OCI-LY1 (cell line): ENCODE measurements around the gene SGPP2.
"Not testable (repeated sequence)": the region's sequence is repeated elsewhere in the genome, so short reads cannot be mapped to it uniquely, and the experiment has no call there.

ENCODE experiments used
- H2AFZ ChIP-seq: fragments of 200-600 bp; sonication (generic), shearing (Covaris generic); 2 replicates; pipeline ENCODE4 v1.6.0; 2014; ENCODE audit warnings: antibody characterized with exemption, mild to moderate bottlenecking, low read length
- H3F3A ChIP-seq: fragments of 200-600 bp; sonication (generic), shearing (Covaris generic); 2 replicates; pipeline ENCODE4 v1.6.0; 2014; ENCODE audit warnings: mild to moderate bottlenecking, antibody characterized with exemption, low read length, moderate library complexity; ENCODE audit not compliant: insufficient read depth
- H3K27ac ChIP-seq: fragments of 200-600 bp; sonication (generic); 2 replicates; pipeline ENCODE4 v1.5.1; 2014; ENCODE audit warnings: low read length, mixed run types, mild to moderate bottlenecking, low read depth; ENCODE audit not compliant: poor library complexity, severe bottlenecking
- H3K27me3 ChIP-seq: fragments of 200-600 bp; sonication (generic); 2 replicates; pipeline ENCODE4 v1.6.0; 2014; ENCODE audit warnings: antibody characterized with exemption, mild to moderate bottlenecking, low read length, moderate library complexity; ENCODE audit not compliant: insufficient read depth
- H3K36me3 ChIP-seq: fragments of 200-600 bp; sonication (generic); 2 replicates; pipeline ENCODE4 v1.6.1; 2014; ENCODE audit warnings: mild to moderate bottlenecking, antibody characterized with exemption, low read length, moderate library complexity, mixed read lengths; ENCODE audit not compliant: insufficient read depth
- H3K4me1 ChIP-seq: fragments of 200-600 bp; sonication (generic); 2 replicates; pipeline ENCODE4 v1.5.1; 2014; ENCODE audit warnings: mild to moderate bottlenecking, low read length, moderate library complexity; ENCODE audit not compliant: insufficient read depth, severe bottlenecking
- H3K4me2 ChIP-seq: fragments of 200-600 bp; sonication (generic), shearing (Covaris generic); 2 replicates; pipeline ENCODE4 v1.6.1; 2014; ENCODE audit warnings: low read length
- H3K4me3 ChIP-seq: fragments of 200-600 bp; sonication (generic); 2 replicates; pipeline ENCODE4 v1.5.1; 2014; ENCODE audit warnings: low read length, low read depth, mild to moderate bottlenecking, mixed read lengths; ENCODE audit not compliant: poor library complexity, severe bottlenecking
- H3K79me2 ChIP-seq: fragments of 200-600 bp; shearing (Covaris generic); 2 replicates; pipeline ENCODE4 v1.6.1; 2016; ENCODE audit warnings: mixed run types, low read length, mixed read lengths; ENCODE audit not compliant: insufficient read depth
- H3K9ac ChIP-seq: fragments of 200-600 bp; sonication (generic), shearing (Covaris generic); 2 replicates; pipeline ENCODE4 v1.6.1; 2014; ENCODE audit warnings: mild to moderate bottlenecking, low read length, mixed read lengths
- H3K9me2 ChIP-seq: fragments of 200-600 bp; sonication (generic), shearing (Covaris generic); 2 replicates; pipeline ENCODE4 v1.6.1; 2014; ENCODE audit warnings: low read depth, mild to moderate bottlenecking, low read length, mixed read lengths
- H3K9me3 ChIP-seq: fragments of 200-600 bp; shearing (Covaris generic); 2 replicates; pipeline ENCODE4 v1.6.1; 2014; ENCODE audit warnings: low read length, mixed read lengths
- H4K20me1 ChIP-seq: fragments of 200-600 bp; sonication (generic), shearing (Covaris generic); 2 replicates; pipeline ENCODE4 v1.6.0; 2016; ENCODE audit warnings: mild to moderate bottlenecking, low read length; ENCODE audit not compliant: insufficient read depth
- EZH2 ChIP-seq: fragments of 200-600 bp; sonication (generic), shearing (Covaris generic); IDR thresholded peaks from 2 replicates; pipeline ENCODE4 v1.8.0; 2017; ENCODE audit warnings: borderline replicate concordance, mixed run types, mild to moderate bottlenecking, antibody characterized with exemption, low read length, moderate library complexity, mixed read lengths
- TF ChIP-seq, protein P1 (sequence below): fragments of 200-600 bp; sonication (generic), shearing (Covaris generic); IDR thresholded peaks from 2 replicates; pipeline ENCODE4 v1.5.1; 2017; ENCODE audit warnings: mild to moderate bottlenecking, antibody characterized with exemption, low read length, moderate library complexity, mixed read lengths

Gene SGPP2

DNA sequence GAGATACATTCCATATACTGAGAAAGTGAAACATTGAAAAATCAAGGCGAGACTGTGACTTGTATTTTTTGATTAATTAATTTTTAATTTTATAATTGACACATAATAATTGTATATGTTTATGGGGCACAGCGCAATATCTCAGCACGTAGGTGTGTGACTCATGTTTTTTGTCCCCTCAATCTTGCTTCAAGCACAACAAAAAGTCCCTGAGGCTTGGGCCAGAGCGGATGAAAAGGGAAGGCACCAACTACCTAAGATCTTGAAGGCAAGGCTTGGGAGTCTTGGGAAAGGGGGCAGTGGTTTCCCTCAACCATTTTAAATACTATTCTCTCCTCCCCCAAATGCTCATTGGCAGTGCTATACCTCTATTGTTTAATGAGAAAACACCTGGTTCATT lies 9.9 kb downstream of the SGPP2 start:
- H3K4me2 ChIP-seq, result no peak overlapping the region
- no peaks in the 10 kb centered on the region for H3K27me3 ChIP-seq
- H3K36me3 ChIP-seq, result no peaks in the 10 kb centered on the region
- H4K20me1 ChIP-seq, result no peaks in the 10 kb centered on the region
- H3K9me2 ChIP-seq, result no peaks in the 10 kb centered on the region
- no peak overlapping the region for H3K27ac ChIP-seq
- no peaks in the 10 kb centered on the region for H3F3A ChIP-seq
- no peaks in the 10 kb centered on the region for H3K4me1 ChIP-seq
- H2AFZ ChIP-seq, result no peak overlapping the region
- H3K9ac ChIP-seq, result no peak overlapping the region
- H3K79me2 ChIP-seq, result no peaks in the 10 kb centered on the region
- H3K4me3 ChIP-seq, result no peak overlapping the region
- TF ChIP-seq EZH2, result no peak
- TF ChIP-seq, protein P1, sequence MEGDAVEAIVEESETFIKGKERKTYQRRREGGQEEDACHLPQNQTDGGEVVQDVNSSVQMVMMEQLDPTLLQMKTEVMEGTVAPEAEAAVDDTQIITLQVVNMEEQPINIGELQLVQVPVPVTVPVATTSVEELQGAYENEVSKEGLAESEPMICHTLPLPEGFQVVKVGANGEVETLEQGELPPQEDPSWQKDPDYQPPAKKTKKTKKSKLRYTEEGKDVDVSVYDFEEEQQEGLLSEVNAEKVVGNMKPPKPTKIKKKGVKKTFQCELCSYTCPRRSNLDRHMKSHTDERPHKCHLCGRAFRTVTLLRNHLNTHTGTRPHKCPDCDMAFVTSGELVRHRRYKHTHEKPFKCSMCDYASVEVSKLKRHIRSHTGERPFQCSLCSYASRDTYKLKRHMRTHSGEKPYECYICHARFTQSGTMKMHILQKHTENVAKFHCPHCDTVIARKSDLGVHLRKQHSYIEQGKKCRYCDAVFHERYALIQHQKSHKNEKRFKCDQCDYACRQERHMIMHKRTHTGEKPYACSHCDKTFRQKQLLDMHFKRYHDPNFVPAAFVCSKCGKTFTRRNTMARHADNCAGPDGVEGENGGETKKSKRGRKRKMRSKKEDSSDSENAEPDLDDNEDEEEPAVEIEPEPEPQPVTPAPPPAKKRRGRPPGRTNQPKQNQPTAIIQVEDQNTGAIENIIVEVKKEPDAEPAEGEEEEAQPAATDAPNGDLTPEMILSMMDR, result no peak
- no peaks in the 10 kb centered on the region for H3K9me3 ChIP-seq

DNA sequence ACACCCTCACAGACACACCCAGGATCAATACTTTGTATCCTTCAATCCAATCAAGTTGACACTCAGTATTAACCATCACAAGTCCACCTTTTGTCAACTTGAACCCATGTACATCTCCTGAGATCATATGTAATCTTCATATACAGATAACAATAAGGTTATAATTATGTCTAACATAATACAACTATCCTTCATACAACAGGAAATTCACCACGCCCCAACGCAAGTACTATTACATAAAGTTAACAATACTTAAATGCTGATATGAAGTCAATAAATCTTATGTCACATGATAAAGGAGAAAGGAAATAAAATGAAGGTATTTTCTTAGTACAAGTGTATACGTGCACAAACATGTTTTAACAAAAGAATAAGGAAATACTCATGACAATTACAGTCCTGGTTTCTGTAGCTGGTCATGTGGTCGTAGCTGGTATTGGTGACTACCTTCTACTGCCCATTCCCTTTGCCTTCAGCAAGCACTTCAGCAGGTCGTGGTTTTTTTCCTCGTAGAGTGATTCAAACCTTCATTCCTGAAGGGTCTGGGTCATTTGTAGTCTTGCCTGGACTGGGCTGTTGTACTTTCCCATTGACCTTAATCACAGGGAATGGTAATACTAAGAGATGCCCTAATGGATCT lies 11.2 kb downstream of the SGPP2 start:
- not testable (repeated sequence) for H4K20me1 ChIP-seq, H3K9me2 ChIP-seq, H3K79me2 ChIP-seq, H3K27ac ChIP-seq, H2AFZ ChIP-seq, H3K27me3 ChIP-seq, H3K9ac ChIP-seq, H3K4me3 ChIP-seq, H3K9me3 ChIP-seq, H3K4me2 ChIP-seq, H3K4me1 ChIP-seq, H3F3A ChIP-seq, H3K36me3 ChIP-seq

DNA sequence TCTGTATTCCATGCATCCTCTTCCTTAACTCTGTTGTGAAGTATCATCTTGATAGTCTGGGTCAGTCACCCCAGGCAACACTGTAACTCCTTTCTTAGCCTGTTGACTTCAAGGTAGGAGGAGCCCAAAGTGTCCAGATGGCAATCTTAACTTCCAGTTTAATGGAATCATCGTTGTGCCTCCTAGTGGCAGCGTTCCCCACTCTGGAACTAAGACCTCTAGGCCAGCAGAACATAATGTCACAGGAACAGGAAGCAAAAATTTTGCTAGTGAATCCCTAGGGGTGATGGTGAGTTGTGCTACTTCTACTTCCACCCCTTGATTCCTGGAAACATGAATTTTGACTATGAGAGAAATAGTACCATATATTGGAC lies 11.7 kb downstream of the SGPP2 start:
- H3K4me2 ChIP-seq, result no peak overlapping the region
- H3K27ac ChIP-seq, result no peak overlapping the region
- H3K9me2 ChIP-seq, result no peaks in the 10 kb centered on the region
- no peaks in the 10 kb centered on the region for H3K4me1 ChIP-seq
- TF ChIP-seq, protein P1, result no peak
- no peak for TF ChIP-seq EZH2
- no peaks in the 10 kb centered on the region for H3K36me3 ChIP-seq
- H3K9ac ChIP-seq, result no peak overlapping the region
- H3F3A ChIP-seq, result no peaks in the 10 kb centered on the region
- no peak overlapping the region for H3K4me3 ChIP-seq
- no peaks in the 10 kb centered on the region for H4K20me1 ChIP-seq
- no peaks in the 10 kb centered on the region for H3K27me3 ChIP-seq
- H3K79me2 ChIP-seq, result no peaks in the 10 kb centered on the region
- H2AFZ ChIP-seq, result no peak overlapping the region
- no peaks in the 10 kb centered on the region for H3K9me3 ChIP-seq

DNA sequence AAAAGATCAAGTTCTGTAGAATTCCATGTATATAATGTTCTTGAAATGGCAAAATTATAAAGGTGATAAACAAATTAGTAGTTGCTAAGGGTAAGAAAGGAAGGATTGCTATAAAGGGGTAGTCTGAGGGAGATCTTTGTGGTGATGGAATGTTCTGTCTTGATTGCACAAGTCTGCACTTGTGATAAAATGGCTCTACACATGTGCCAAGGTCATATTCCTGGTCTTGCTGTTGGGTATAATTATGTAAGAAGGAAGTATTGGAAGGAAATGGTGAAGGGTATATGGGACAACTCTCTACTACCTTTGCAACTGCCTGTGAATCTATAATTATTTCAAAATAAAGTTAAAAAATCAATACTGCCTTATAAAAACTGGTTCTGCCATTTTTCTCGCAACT lies 15.3 kb downstream of the SGPP2 start:
- Histone ChIP-seq H3F3A (no peaks in the 10 kb centered on the region), H2AFZ (no peak overlapping the region), H3K4me1 (no peaks in the 10 kb centered on the region), H3K9me2 (no peaks in the 10 kb centered on the region), H3K4me2 (no peak overlapping the region), H4K20me1 (no peaks in the 10 kb centered on the region), H3K9me3 (no peaks in the 10 kb centered on the region), H3K27ac (no peak overlapping the region), H3K36me3 (no peaks in the 10 kb centered on the region), H3K79me2 (no peaks in the 10 kb centered on the region), H3K9ac (no peak overlapping the region), H3K27me3 (no peaks in the 10 kb centered on the region), H3K4me3 (no peak overlapping the region)
- no peak for TF ChIP-seq EZH2
- TF ChIP-seq, protein P1, result no peak
